Measurements from ENCODE around the gene PAPLN. TPM values are rescaled to one million over a fixed set of nuclear protein-coding genes. Genes with fewer than 3 reads are reported as not detected.

Gene PAPLN
- 4.2 and 4.4 TPM in 2 replicates for total RNA-seq (2014; rRNA removed; shearing (Covaris generic))

GRCh38 chr14:73237219-73237785 is at the start of gene PAPLN:
Gene PAPLN, plus strand, starts transcription at chr14:73237506. Its CDS starts 2,273 bp downstream, at chr14:73239779.

Small RNA genes lying within 50 kb of the gene (small RNA-seq; reads per million reads assigned to genes)
- gene AC004858.1 (not detected), gene RNU6-419P (not detected)

Other genes with a start within 250 kb of the PAPLN start
- gene ZFYVE1, start 210.4 kb upstream of the PAPLN start, total RNA-seq (2014; rRNA removed; shearing (Covaris generic)), result 3.9 and 4.5 TPM in 2 replicates
- 35.5 and 41.7 TPM in 2 replicates for gene RBM25, start 179.0 kb upstream of the PAPLN start, total RNA-seq (2014; rRNA removed; shearing (Covaris generic))
- 18.7 and 21.1 TPM in 2 replicates for gene PSEN1, start 101.0 kb upstream of the PAPLN start, total RNA-seq (2014; rRNA removed; shearing (Covaris generic))
- gene NUMB, start 221.0 kb downstream of the PAPLN start, total RNA-seq (2014; rRNA removed; shearing (Covaris generic)), result 13.1 and 14.2 TPM in 2 replicates